ENCODE measurements around the gene POLA1.

DNA sequence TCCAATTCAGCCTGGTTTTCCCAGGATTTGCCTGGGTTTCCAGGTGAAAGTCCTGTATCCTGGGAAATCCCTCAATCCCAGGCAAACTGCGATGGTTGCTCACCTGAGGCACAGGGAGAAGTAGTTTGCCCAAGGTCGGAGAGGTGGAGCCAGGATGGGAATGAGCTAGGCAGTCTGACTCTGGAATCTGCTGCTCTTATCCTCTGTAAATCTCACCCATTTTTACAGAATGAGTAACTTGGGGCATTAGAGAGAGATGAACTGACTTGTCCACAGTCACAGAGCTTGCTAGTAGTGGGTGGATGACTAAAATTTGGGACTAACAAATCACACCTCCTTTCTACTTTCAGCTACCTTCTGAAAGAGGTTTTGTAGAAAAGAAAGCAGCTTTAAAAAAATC, 331.9 kb downstream of the POLA1 start:
- TF ChIP-seq, protein P1, sequence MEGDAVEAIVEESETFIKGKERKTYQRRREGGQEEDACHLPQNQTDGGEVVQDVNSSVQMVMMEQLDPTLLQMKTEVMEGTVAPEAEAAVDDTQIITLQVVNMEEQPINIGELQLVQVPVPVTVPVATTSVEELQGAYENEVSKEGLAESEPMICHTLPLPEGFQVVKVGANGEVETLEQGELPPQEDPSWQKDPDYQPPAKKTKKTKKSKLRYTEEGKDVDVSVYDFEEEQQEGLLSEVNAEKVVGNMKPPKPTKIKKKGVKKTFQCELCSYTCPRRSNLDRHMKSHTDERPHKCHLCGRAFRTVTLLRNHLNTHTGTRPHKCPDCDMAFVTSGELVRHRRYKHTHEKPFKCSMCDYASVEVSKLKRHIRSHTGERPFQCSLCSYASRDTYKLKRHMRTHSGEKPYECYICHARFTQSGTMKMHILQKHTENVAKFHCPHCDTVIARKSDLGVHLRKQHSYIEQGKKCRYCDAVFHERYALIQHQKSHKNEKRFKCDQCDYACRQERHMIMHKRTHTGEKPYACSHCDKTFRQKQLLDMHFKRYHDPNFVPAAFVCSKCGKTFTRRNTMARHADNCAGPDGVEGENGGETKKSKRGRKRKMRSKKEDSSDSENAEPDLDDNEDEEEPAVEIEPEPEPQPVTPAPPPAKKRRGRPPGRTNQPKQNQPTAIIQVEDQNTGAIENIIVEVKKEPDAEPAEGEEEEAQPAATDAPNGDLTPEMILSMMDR (IDR thresholded peaks at IDR 0.05) = no peak
- no peak for TF ChIP-seq POLR2A (IDR thresholded peaks at IDR 0.05)

All from thyroid gland (tissue), 4 donors.